Fibroblast of the conjunctiva (primary cell): Measurements from ENCODE around the gene CLECL1.
A peak's percentile ranks its signal among the peaks of the same experiment; 100 is the strongest.
"Not testable (repeated sequence)": the region's sequence is repeated elsewhere in the genome, so short reads cannot be mapped to it uniquely, and the experiment has no call there.

ENCODE experiments used
- DNase-seq: peaks from one replicate; pipeline ENCODE4 v3.0.0-alpha.2; 2010; ENCODE audit warnings: low read depth

Gene CLECL1

GRCh38 chr12:9719790-9720189, 13.1 kb downstream of the CLECL1 start:
- DNase-seq, result no peak

- DNase-seq, result no peak
Observed at GRCh38 chr12:9718968-9719367, 13.9 kb downstream of the CLECL1 start.

DNA sequence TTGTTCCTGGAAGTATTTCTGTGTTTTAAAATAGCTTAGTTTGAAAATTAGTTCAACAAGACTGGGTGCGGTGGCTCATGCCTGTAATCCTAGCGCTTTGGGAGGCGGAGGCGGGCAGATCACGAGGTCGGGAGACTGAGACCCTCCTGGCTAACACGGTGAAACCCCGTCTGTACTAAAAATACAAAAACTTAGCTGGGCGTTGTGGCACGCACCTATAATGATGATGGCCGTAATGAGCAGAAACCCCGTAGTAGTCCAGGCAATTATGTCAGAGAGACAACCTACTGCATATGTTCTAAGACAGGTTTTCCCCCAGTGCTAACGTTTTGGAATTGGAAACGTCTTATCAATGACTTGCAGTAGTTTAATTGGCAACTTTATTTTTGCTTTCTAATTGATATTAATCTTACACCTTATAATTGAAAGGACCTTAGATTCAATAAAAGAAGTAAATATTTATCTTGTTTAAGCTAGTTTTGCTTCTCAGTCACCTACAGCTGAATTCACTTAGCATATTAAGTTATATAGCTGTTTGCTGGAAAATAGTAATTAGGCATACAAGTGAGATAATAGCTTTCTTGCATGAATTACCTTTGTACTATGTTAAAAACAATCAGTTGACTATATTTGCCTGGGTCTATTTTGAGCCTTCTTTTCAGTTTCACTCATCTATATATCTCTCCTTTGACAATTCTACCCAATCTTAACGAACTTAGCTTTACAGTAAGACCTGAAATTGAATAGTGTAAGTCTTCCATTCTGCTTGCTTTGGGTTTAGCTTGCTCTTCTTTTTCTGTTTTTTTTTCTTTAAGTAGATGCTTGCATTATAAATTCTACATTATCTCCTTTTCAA, 15.6 kb downstream of the CLECL1 start:
- no peak for DNase-seq

- not testable (repeated sequence) for DNase-seq
Observed at GRCh38 chr12:9713032-9713558, 19.8 kb downstream of the CLECL1 start.

DNA sequence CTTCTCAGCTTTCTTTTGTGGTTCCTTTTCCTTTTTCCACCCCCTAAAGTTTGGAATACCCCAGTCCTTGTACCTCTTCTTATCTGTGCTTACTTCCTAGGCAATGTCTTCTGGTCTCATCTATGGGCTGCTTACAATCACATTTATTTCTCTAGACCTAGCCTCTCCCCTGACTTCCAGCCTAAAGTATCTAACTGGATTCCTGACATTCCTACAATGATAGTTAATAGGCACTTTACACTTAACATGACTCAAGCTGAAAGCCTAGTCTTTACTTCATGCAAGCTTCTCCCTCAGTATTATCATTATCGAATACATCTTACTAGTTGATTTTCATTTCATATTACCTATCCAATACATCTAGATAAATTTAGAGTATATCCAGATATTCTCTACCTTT, 21.2 kb downstream of the CLECL1 start:
- DNase-seq, result no peak

- no peak for DNase-seq
Observed at GRCh38 chr12:9710584-9711375, 22.1 kb downstream of the CLECL1 start.

DNA sequence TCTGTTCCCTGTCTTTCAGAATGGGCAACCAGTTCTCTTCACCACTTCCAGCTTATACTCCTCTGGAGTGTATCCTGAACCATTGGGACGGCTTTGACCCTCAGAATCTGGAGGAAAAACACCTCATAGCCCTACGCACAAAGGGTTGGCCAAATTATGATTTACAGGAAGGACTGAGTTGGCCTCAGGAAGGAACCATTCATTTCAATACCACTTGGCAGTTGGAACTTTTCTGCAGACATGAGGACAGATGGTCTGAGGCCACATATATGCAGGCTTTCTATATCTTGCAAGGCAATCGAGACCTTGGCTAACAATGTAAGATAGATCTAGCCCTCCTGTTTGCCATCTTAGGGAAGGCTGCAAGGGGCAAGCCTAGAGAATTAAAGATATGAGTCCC, 24.0 kb downstream of the CLECL1 start:
- no peak for DNase-seq

DNA sequence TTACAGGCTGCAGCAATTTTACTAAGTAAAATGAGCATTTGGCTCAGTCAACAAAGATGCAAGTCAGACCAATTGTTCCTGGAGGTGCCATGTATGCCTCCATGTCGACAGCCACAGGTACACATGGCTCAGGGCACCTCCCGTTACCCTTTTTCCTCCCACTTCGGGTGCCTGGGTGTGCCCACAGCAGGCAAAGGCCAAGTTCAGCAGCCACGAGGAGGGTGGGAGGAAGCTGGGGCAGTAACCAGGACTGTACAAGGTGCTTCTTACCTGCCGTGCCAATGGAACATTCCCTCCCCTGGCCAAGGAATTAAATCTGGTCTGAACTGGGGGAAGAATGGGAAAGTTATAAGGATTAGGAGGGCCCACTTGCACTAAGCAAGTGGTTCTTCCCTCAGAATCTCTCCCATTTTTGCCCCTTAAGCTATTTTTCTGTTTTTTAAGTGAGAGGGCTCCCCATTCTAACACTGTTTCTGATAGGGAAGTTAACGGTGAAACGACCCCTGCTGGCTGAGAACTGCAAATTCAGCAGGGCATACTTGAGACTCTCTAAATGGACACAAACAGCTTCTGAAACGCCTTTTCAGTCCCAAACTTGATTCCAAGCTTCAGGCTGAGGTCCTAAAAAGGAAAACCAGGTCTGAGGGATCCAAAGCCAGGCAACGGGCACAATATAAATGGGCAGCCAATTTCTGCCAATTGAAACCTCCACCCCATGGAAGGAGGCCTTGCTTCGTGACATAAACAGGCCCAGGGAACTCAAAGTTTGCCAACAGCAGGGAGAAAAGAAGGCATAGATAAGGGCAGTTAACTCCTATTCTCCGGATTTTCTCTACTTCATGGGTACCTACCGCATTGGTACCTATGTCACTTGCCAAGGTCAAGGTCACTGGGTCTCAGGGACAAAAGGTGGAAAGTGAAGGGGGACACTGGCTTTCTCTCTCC, 24.8 kb downstream of the CLECL1 start:
- peak; percentile 39 for DNase-seq

DNA sequence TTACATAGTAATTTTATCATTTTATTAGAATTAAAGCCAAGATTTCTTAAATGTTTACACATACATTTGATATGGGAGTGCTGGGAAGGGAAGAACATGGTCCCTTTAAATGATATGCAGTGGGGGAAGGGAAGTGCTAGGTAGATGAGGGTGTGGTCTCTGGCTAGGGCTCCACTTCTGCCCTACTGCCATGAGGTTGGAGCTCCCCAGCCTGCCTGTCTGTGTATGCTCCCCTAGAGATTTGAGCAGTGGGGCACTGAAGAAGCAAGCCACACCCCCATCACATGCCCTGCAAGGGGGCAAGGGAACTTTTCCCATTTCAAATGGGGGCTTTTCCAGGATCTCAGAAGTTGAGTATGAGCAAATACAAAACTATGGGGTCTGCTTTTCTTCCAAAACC, 25.5 kb downstream of the CLECL1 start:
- DNase-seq, result no peak

DNA sequence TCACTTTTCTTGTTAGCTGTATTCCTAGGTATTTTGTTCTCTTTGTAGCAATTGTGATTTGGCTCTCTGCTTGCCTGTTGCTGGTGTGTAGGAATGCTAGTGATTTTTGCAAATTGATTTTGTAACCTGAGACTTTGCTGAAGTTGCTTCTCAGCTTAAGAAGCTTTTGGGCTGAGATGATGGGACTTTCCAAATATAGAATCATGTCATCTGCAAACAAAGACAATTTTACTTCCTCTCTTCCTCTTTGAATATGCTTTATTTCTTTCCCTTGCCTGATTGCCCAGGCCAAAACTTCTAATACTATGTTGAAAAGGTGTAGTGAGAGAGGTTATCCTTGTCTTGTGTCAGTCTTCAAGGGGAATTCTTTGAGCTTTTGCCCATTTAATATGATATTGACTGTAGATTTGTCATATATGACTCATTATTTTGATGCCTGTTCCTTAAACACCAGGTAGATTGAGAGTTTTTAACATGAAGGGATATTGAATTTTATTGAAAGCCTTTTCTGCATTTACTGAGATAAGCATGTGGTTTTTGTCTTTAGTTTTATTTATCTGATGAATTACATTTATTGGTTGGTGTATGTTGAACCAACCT, 26.7 kb downstream of the CLECL1 start:
- no peak for DNase-seq

- DNase-seq, result not testable (repeated sequence)
Observed at GRCh38 chr12:9704561-9704960, 28.3 kb downstream of the CLECL1 start.

GRCh38 chr12:9702255-9702654, 30.6 kb downstream of the CLECL1 start:
- no peak for DNase-seq

- no peak for DNase-seq
Observed at GRCh38 chr12:9701380-9702154, 31.3 kb downstream of the CLECL1 start.

DNA sequence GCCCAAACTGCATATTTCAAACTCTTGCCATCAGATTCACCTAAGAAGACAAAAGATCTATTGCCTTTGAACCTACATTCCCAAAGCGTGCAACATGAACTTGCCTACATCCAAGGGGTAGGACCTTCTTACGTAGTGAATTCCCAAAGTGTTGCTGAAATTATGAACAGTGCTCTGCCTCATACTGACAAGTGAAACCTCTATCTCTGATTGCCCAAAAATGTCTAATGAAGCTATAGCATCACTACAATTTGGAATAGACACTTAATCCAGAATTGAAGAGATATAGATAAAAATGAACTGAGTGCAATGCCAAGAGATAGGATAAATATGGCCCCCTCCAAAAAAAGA, 32.3 kb downstream of the CLECL1 start:
- no peak for DNase-seq

DNA sequence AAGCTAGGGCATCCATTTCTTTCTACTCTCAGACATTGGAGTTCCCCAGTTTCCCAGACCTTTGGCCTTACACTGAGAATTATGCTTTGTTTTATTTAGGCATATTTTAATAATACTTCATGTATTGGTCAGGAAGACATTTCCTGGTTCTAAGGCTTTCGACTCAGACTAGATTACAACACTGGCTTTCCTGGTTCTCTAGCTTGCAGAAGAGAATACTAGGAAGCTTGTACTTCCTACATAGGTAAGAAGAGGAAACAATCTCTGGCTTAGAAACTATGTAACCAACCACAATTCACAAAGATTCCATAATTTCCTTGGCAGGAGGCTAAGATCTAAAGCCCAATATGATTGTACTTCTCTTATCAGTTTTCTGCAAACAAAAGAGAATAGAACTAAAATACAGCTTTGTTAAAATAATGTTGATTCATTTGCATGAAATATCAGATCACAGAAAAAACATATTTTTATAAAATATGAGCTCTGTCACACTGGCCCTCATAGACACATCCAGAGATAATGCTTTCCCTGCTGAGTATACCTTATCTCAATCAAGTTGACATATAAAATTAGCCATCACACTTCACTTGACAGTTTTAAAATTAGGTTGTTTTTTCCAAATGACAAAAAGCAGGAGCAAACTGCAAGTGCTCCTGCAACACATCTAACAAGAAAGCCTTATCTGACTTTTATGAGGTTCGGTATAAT, 32.8 kb downstream of the CLECL1 start:
- DNase-seq, result no peak

DNA sequence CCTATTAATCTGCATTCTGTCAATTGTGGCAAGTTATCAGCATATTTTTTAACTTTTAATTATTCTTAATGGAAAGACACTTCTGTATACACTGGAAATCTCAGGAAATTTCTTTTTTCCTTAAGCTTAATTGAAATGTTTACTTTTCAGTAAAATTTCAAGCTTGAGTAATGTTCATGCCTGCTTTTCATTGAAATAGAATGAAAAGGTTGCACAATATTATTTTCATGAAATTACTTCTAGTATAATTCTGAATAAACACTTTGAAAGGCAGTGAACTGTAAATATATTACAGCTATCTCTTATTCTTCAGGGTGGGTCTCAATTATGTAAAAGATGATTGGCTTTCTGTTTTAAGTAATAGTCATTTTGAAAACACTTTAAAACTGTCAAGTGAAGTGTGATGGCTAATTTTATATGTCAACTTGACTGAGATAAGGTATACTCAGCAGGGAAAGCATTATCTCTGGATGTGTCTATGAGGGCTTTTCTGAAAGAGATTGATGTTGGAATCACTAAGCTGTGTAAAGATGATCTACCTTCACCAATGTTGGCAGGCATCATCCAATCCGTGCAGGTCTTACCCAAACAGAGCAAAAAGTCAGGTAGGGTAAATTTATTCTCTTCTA, 33.5 kb downstream of the CLECL1 start:
- DNase-seq, result no peak

GRCh38 chr12:9698681-9699080, 34.2 kb downstream of the CLECL1 start:
- DNase-seq, result no peak

GRCh38 chr12:9697619-9698018, 35.3 kb downstream of the CLECL1 start:
- no peak for DNase-seq

GRCh38 chr12:9695661-9696060, 37.2 kb downstream of the CLECL1 start:
- DNase-seq, result not testable (repeated sequence)

DNA sequence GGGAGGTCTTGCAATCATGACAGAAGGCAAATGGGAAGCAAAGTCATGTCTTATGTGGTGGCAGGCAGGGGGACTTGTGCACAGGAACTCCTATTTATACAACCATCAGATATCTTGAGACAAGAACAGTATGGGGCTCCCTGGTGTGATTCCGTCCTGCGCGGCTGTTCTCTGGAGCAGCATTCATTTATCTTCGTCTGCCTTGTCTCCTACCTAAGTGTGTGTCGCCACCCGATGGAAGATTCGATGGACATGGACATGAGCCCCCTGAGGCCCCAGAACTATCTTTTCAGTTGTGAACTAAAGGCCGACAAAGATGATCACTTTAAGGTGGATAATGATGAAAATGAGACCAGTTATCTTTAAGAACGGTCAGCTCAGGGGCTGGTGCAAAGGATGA, 37.7 kb downstream of the CLECL1 start:
- not testable (repeated sequence) for DNase-seq
